PFSK-1 (cell line): Measurements from ENCODE around the gene SEPTIN2.

Experiments used
- FOXP2 ChIP-seq: optimal IDR thresholded peaks from 2 replicates; pipeline ENCODE3; 2011; ENCODE audit warnings: borderline replicate concordance, control low read depth, inconsistent platforms; ENCODE audit not compliant: insufficient read depth; ENCODE audit errors: extremely low read length, extremely low read depth
- POLR2AphosphoS5 ChIP-seq: IDR thresholded peaks from 2 replicates; pipeline ENCODE4 v1.6.1; 2012; ENCODE audit warnings: low read depth, mild to moderate bottlenecking, control low read depth, low read length, moderate library complexity
- SIN3A ChIP-seq: IDR thresholded peaks from 2 replicates; pipeline ENCODE4 v1.6.1; 2012; ENCODE audit warnings: mild to moderate bottlenecking, low read length, moderate library complexity, borderline replicate concordance; ENCODE audit not compliant: insufficient read depth
- TAF1 ChIP-seq: IDR thresholded peaks from 2 replicates; pipeline ENCODE4 v1.6.1; 2012; ENCODE audit warnings: low read length, control low read depth, borderline replicate concordance; ENCODE audit not compliant: insufficient read depth
- TF ChIP-seq, protein P1 (sequence below), 2 experiments: IDR thresholded peaks; 2 replicates each; pipeline versions ENCODE4 v1.6.1 to v1.8.0; 2011 to 2012; ENCODE audit warnings: low read depth in 2 of 2, low read length in 2 of 2, control low read depth in 1 of 2, inconsistent platforms in 1 of 2, mild to moderate bottlenecking in 1 of 2, moderate library complexity in 1 of 2; ENCODE audit not compliant: insufficient read depth in 1 of 2

Gene SEPTIN2

DNA sequence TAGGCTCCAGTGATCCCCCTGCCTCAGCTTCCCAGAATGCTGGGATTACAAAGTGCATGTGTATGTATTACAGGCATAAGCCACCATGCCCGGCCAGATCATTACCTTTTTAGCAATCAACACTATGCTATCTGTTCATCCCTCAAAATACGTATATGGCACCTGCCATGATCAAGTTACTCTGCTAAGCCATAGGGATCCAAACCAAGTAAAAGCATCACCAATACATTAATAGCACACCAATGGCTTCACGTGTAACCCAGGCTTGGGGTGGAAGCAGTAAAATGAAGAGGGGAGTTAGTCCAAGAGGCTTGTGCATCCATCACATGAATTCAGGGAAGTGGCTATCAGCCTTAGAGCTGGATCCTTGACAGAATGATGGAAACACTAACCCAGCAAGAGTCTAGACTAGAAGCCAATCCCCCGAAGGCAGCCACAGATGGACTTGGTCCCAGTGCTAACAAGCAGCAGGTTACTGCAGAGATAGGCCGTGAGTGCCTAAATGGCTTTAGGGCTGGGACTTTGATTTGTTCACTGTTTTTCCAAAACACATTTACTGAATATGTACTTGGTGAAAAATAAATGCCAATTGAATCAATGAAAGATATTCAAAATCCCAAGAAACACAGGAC, 11.6 kb upstream of the SEPTIN2 start:
- TF ChIP-seq FOXP2 (no peak), TAF1 (no peak), POLR2AphosphoS5 (no peak), SIN3A (no peak)
- TF ChIP-seq, protein P1, sequence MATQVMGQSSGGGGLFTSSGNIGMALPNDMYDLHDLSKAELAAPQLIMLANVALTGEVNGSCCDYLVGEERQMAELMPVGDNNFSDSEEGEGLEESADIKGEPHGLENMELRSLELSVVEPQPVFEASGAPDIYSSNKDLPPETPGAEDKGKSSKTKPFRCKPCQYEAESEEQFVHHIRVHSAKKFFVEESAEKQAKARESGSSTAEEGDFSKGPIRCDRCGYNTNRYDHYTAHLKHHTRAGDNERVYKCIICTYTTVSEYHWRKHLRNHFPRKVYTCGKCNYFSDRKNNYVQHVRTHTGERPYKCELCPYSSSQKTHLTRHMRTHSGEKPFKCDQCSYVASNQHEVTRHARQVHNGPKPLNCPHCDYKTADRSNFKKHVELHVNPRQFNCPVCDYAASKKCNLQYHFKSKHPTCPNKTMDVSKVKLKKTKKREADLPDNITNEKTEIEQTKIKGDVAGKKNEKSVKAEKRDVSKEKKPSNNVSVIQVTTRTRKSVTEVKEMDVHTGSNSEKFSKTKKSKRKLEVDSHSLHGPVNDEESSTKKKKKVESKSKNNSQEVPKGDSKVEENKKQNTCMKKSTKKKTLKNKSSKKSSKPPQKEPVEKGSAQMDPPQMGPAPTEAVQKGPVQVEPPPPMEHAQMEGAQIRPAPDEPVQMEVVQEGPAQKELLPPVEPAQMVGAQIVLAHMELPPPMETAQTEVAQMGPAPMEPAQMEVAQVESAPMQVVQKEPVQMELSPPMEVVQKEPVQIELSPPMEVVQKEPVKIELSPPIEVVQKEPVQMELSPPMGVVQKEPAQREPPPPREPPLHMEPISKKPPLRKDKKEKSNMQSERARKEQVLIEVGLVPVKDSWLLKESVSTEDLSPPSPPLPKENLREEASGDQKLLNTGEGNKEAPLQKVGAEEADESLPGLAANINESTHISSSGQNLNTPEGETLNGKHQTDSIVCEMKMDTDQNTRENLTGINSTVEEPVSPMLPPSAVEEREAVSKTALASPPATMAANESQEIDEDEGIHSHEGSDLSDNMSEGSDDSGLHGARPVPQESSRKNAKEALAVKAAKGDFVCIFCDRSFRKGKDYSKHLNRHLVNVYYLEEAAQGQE (IDR thresholded peaks at IDR 0.05; ENCODE audit: insufficient read depth in 1 of 2, low read depth in 2 of 2, low read length in 2 of 2), result no peak

DNA sequence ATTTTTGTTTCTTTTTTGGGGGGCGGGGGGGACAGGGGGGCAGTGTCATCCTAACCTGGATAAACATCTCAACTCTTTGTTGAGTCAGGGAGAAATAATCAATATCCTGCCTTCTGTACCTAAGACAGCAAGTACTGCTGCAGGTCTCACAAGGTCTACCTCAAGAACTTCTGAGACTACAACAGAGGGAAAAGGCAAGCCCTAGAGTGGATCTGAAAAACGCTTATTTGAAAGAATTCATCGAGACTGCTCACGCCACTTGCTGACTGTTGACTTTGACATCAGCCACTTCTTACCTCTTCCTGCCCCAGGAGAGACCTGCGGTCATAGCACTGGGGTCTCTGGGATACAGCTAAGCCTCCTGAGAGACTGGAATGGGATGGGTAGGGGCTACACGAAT, 8.7 kb upstream of the SEPTIN2 start:
- TF ChIP-seq FOXP2 (no peak), SIN3A (no peak), TAF1 (no peak), POLR2AphosphoS5 (no peak)
- TF ChIP-seq, protein P1 (IDR thresholded peaks at IDR 0.05; ENCODE audit: insufficient read depth in 1 of 2, low read depth in 2 of 2, low read length in 2 of 2), result no peak

DNA sequence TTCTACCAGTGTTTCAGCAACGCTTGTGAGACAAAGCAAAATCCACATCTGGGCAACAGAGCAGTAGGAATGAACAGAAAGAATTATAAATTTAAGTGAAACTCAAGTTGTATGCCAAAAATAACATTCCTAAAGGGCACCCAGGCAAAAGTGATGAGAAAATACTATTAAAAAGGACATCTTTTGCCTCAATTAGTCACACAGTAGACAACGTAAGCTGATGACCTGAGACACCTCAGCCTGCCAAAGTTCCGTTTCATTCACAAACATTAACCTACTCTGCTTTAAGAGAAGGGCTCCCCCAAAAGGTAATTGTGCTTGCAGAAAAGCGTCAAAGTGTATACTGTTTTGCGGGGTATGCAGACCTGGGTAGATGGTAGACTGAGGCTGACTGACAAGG, 7.5 kb upstream of the SEPTIN2 start:
- no peak for TF ChIP-seq TAF1
- TF ChIP-seq SIN3A, result no peak
- no peak for TF ChIP-seq POLR2AphosphoS5
- no peak for TF ChIP-seq FOXP2

DNA sequence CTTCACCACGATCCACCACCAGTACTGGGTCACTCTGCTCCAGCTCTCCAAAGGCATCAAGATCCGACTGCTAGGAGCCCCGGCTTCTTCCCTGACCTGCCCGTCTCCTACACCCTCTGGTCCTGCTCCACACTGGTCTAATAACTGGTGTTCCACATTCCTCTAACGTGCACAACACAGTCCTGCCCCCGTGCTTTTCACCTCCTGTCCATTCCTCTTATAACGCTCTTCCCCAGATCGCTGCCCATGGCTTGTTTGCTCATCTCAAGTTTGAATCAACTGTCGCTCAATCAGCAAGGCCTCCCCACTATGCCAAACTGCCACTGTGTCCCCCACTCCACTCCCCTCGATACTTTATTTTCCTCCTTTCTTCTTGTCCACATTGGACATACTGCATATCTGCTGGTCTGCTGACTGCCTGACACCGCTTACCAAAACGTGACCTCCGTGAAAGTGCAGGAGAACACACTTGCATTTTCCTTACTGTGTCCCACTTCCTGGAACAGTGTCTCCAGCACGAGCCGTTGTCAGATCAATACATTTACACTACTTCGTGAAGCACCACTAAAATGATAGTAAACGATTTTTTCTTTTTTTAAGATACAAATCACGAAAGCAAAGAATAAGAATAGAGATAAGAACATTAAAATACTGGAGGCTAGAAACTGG, 6.8 kb upstream of the SEPTIN2 start:
- TF ChIP-seq TAF1, result no peak
- TF ChIP-seq, protein P1 (IDR thresholded peaks at IDR 0.05; ENCODE audit: insufficient read depth in 1 of 2, low read depth in 2 of 2, low read length in 2 of 2), result no peak
- no peak for TF ChIP-seq POLR2AphosphoS5
- TF ChIP-seq FOXP2, result no peak
- no peak for TF ChIP-seq SIN3A

DNA sequence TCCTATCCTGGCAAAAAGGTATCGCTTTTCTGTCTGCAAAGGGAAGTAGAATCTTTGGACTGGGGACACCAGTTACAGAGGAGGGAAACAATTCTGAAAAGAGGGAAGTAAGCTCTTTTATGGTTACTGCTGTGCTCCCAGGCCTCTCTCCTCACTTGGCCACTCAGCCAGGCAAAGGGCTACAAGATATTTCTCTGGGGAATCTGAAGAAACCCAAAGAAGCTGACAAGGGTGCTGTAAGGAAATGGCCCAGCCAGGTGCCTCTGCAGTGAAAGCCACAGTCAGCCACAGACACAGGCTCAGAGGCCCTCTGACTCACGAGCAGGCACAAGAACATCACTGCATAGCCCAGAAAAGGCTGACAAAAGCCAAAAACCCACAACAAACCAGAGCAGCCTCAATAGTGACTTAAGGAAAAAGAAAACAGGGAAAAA, 6.0 kb upstream of the SEPTIN2 start:
- TF ChIP-seq FOXP2 (no peak), POLR2AphosphoS5 (no peak), TAF1 (no peak), SIN3A (no peak)
- TF ChIP-seq, protein P1 (IDR thresholded peaks at IDR 0.05; ENCODE audit: insufficient read depth in 1 of 2, low read depth in 2 of 2, low read length in 2 of 2), result no peak
